Endothelial cell of umbilical vein (primary cell): ENCODE results near the gene C5. TPM values are rescaled to one million over a fixed set of nuclear protein-coding genes. Genes with fewer than 3 reads are reported as not detected.

Experiments
- BruUV-seq: library from RNA; stranded (reverse); fragments of 400-500 nt; replicated peaks from 2 replicates; lab custom pipeline; 2021; lab: Mats Ljungman, UMichigan
- CTCF ChIA-PET: fragments of 300-600, 350-600 bp; sonication (Branson Sonifier 250); formaldehyde crosslinking; loops from one replicate; lab custom pipeline; 2021; ENCODE audit warnings: antibody characterized with exemption, inconsistent platforms; lab: Charles Lee
- POLR2A ChIA-PET: fragments of 300-600, 350-600 bp; sonication (Branson Sonifier 250); formaldehyde crosslinking; loops from one replicate; lab custom pipeline; 2021; ENCODE audit warnings: antibody characterized with exemption, inconsistent platforms; lab: Charles Lee
- DNase-seq: peaks from one replicate; pipeline ENCODE4 v3.0.0-alpha.2; 2011; ENCODE audit warnings: low read depth, low spot score
- FAIRE-seq: peaks from 2 replicates; lab custom pipeline; 2011; peaks lifted over from hg19 to GRCh38; lab: Jason Lieb, UNC
- H2AFZ ChIP-seq: 2 replicates; pipeline ENCODE4 v1.6.0; 2012; ENCODE audit warnings: low read depth, low read length, control low read depth, inconsistent platforms
- H3K27ac ChIP-seq: 2 replicates; pipeline ENCODE4 v1.5.1; 2011; ENCODE audit warnings: low read depth, mild to moderate bottlenecking, control low read depth, low read length, moderate library complexity; ENCODE audit not compliant: insufficient read depth
- H3K27me3 ChIP-seq, 2 experiments: 2 replicates each; pipeline versions ENCODE4 v1.6.0 to v1.6.1; 2011; ENCODE audit warnings: low read length in 2 of 2, mixed read lengths in 1 of 2; ENCODE audit not compliant: control insufficient read depth in 2 of 2, insufficient read depth in 2 of 2
- H3K36me3 ChIP-seq, 2 experiments: 2 replicates in 1 of 2; 3 replicates in 1 of 2; pipeline ENCODE4 v1.5.1; 2011; ENCODE audit warnings: low read length in 2 of 2, mild to moderate bottlenecking in 1 of 2, moderate library complexity in 1 of 2; ENCODE audit not compliant: control insufficient read depth in 2 of 2, insufficient read depth in 2 of 2; ENCODE audit errors: extremely low read depth in 1 of 2
- H3K4me1 ChIP-seq: 3 replicates; pipeline ENCODE4 v1.5.1; 2011; ENCODE audit warnings: mild to moderate bottlenecking, low read length; ENCODE audit not compliant: control insufficient read depth, insufficient read depth; ENCODE audit errors: extremely low read depth
- H3K4me2 ChIP-seq: 2 replicates; pipeline ENCODE4 v1.6.1; 2011; ENCODE audit warnings: low read length, control low read depth, mixed read lengths; ENCODE audit not compliant: insufficient read depth
- H3K4me3 ChIP-seq, 3 experiments: fragments of 200-600 bp in 1 of 3; sonication (generic), shearing (Covaris generic) in 1 of 3; replicated peaks in 1 of 3; 2 replicates each; pipeline ENCODE4 v1.5.1; 2011 to 2016; ENCODE audit warnings: control low read depth in 3 of 3, low read length in 3 of 3, mild to moderate bottlenecking in 2 of 3, inconsistent platforms in 1 of 3, low read depth in 1 of 3, moderate library complexity in 1 of 3; ENCODE audit not compliant: insufficient read depth in 1 of 3
- H3K79me2 ChIP-seq: 2 replicates; pipeline ENCODE4 v1.6.0; 2012; ENCODE audit warnings: low read length, inconsistent platforms; ENCODE audit not compliant: control insufficient read depth, insufficient read depth
- H3K9ac ChIP-seq: replicated peaks from 2 replicates; pipeline ENCODE3; 2011; ENCODE audit warnings: low read length, control low read depth; ENCODE audit not compliant: insufficient read depth; ENCODE audit errors: extremely low read depth
- H3K9me1 ChIP-seq: replicated peaks from 3 replicates; pipeline ENCODE4 v1.6.0; 2011; ENCODE audit warnings: mild to moderate bottlenecking, low read length; ENCODE audit not compliant: control insufficient read depth, insufficient read depth; ENCODE audit errors: extremely low read depth
- H3K9me3 ChIP-seq: replicated peaks from 2 replicates; pipeline ENCODE4 v1.5.1; 2012; ENCODE audit warnings: low read length, inconsistent platforms; ENCODE audit not compliant: control insufficient read depth, insufficient read depth
- H4K20me1 ChIP-seq: replicated peaks from 2 replicates; pipeline ENCODE3; 2011; ENCODE audit warnings: mild to moderate bottlenecking, low read length; ENCODE audit not compliant: control insufficient read depth, insufficient read depth; ENCODE audit errors: extremely low read depth
- EZH2 ChIP-seq: IDR thresholded peaks from 2 replicates; pipeline ENCODE4 v1.6.1; 2012; ENCODE audit warnings: borderline replicate concordance, low read depth, mild to moderate bottlenecking, moderate library complexity, low read length, inconsistent platforms; ENCODE audit not compliant: severe bottlenecking
- FOS ChIP-seq: IDR thresholded peaks from 2 replicates; pipeline ENCODE4 v1.6.1; 2011; ENCODE audit warnings: mild to moderate bottlenecking, low read length, moderate library complexity, borderline replicate concordance; ENCODE audit not compliant: insufficient read depth
- GATA2 ChIP-seq: IDR thresholded peaks from 2 replicates; pipeline ENCODE4 v1.7.0; 2011; ENCODE audit warnings: low read depth, mild to moderate bottlenecking, moderate library complexity, mixed read lengths, low read length; ENCODE audit not compliant: insufficient read length, insufficient read depth
- JUN ChIP-seq: IDR thresholded peaks from 2 replicates; pipeline ENCODE4 v1.6.1; 2011; ENCODE audit warnings: borderline replicate concordance, low read depth; ENCODE audit not compliant: insufficient read length, insufficient read depth
- MYC ChIP-seq: IDR thresholded peaks from one replicate; pipeline ENCODE4 v1.6.1; 2011; ENCODE audit warnings: mild to moderate bottlenecking, low read depth, low read length
- POLR2A ChIP-seq: IDR thresholded peaks from 2 replicates; pipeline ENCODE4 v1.6.1; 2012; ENCODE audit warnings: low read depth, mild to moderate bottlenecking, control low read depth, low read length
- POLR2AphosphoS5 ChIP-seq: IDR thresholded peaks from 2 replicates; pipeline ENCODE4 v1.6.1; 2012; ENCODE audit warnings: low read depth, mild to moderate bottlenecking, control low read depth, low read length, moderate library complexity; ENCODE audit not compliant: insufficient read depth
- dilution Hi-C: fragments of 300-500 bp; cut with MboI; formaldehyde crosslinking; loops from one replicate; pipeline ENCODE4 v1.15.0; 2019; ENCODE audit warnings: low sequenced_read_pairs; ENCODE audit not compliant: extremely low pct_ligation_motif_present
- intact Hi-C: fragments of 100-400 bp; cut with micrococcal nuclease; formaldehyde crosslinking; loops from one replicate; pipeline ENCODE4 v1.10.0; 2022
- polyA plus RNA-seq, 4 experiments: library from polyadenylated mRNA; depleted of rRNA in 3 of 4; stranded (reverse) in 3 of 4; unstranded in 1 of 4; fragments of >200 nt; gene quantifications; 2 replicates each; pipeline versions ENCODE4 v1.2.1 to v1.2.3, GENCODE V29; 2011 to 2012; ENCODE audit warnings: missing spikeins in 1 of 4
- total RNA-seq: library from RNA; stranded (reverse); gene quantifications from 2 replicates; pipeline ENCODE4 v1.2.3, GENCODE V29; 2021
- TF ChIP-seq, protein P1 (sequence below), 2 donors: IDR thresholded peaks; 1 replicate in 1 of 2; 2 replicates in 1 of 2; pipeline ENCODE4 v1.5.1; 2011; ENCODE audit warnings: low read length in 2 of 2, mild to moderate bottlenecking in 2 of 2, moderate library complexity in 2 of 2, control low read depth in 1 of 2, inconsistent platforms in 1 of 2, low read depth in 1 of 2; ENCODE audit not compliant: insufficient read depth in 1 of 2; ENCODE audit errors: extremely low read depth in 1 of 2
- TF ChIP-seq, protein P2 (sequence below): IDR thresholded peaks from 2 replicates; pipeline ENCODE4 v1.6.1; 2011; ENCODE audit not compliant: insufficient read depth, insufficient read length

The C5 gene
- total and polyA plus RNA-seq, 2 donors (not counting 3 experiments of a cell fraction or from before 2014, with no cell fraction given): 0.79 to 1.6 TPM

DNA sequence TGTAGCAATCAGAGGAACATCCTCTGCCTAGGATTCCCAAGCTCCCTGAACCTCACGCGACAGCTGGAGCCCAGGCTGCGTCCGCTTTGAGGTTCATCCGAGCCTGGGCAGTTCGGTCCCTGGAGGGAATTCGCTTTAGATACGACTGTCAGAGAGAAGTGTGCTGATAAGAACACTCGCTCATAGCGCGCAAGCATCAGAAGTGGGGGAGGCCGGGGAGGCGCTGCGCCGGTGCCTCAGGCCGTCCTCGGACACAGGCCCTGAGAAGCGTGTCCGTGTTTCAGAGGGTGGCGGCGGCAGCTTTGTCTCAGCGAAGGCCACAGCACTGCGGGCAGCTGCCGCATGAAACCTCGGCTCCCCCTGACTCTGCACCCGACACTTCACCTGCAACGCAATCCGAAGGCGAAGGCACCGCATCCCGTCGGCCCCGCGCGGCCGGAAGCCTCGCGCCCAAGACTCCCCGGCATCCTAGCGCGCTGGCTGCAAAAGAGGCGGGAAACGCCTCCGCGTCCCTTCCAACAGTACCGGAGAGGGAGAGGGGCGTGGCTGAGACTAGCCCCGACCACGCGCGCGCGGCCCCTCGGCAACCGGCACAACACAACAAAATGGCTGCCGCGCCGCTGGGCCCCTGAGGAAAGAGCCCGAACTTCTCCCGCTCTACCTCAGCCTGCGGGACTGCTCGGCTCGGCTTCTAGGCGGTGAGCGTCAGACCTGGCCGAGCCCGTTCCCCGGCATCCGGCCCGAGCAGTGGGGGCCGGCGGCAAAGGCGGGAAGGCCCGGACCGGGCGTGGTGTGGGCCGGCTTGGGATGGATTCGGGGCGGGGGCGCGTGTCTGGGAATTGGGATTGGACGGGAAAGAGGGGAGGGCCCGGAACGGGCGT lies 24.5 kb upstream of the C5 start, which contains the start of gene CNTRL:
TSS of gene CNTRL (plus strand) at position 586 of the 881 bp plus-strand sequence. CDS start 13,372 bp downstream, outside the sequence.
- dilution Hi-C loops: no loop called here
- POLR2A ChIA-PET: no interaction called here
- FAIRE-seq: peak; percentile 83

More for the DNA sequence above, 24.5 kb upstream of the C5 start, which contains the start of gene CNTRL:
- Histone ChIP-seq H3K4me3 (peak within 1 kb of the TSS; percentile 6 to 78 (median 36)), H3K27me3 (no peaks in the 10 kb centered on the region), H3K27ac (peak within 1 kb of the TSS; percentile 56), H3K9ac (peak within 1 kb of the TSS; percentile 73), H3K79me2 (no peaks in the 10 kb centered on the region), H3K9me3 (no peaks in the 10 kb centered on the region), H3K4me2 (peak within 1 kb of the TSS; percentile 65), H2AFZ (peak within 1 kb of the TSS; percentile 42), H4K20me1 (no peaks in the 10 kb centered on the region), H3K9me1 (no peaks in the 10 kb centered on the region), H3K36me3 (no peaks in the 10 kb centered on the region), H3K4me1 (peaks cover 25% of the 10 kb centered on the region)
- BruUV-seq: TSS peak; percentile 78
- no peak for TF ChIP-seq EZH2
- TF ChIP-seq MYC: no peak
- no peak for TF ChIP-seq GATA2
- TF ChIP-seq FOS: no peak
- TF ChIP-seq POLR2A: peak; percentile 49
- no peak for TF ChIP-seq JUN
- TF ChIP-seq POLR2AphosphoS5: peak; percentile 69
- TF ChIP-seq, protein P1, sequence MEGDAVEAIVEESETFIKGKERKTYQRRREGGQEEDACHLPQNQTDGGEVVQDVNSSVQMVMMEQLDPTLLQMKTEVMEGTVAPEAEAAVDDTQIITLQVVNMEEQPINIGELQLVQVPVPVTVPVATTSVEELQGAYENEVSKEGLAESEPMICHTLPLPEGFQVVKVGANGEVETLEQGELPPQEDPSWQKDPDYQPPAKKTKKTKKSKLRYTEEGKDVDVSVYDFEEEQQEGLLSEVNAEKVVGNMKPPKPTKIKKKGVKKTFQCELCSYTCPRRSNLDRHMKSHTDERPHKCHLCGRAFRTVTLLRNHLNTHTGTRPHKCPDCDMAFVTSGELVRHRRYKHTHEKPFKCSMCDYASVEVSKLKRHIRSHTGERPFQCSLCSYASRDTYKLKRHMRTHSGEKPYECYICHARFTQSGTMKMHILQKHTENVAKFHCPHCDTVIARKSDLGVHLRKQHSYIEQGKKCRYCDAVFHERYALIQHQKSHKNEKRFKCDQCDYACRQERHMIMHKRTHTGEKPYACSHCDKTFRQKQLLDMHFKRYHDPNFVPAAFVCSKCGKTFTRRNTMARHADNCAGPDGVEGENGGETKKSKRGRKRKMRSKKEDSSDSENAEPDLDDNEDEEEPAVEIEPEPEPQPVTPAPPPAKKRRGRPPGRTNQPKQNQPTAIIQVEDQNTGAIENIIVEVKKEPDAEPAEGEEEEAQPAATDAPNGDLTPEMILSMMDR (IDR thresholded peaks at IDR 0.05; ENCODE audit: extremely low read depth in 1 of 2, insufficient read depth in 1 of 2, low read depth in 1 of 2, low read length in 2 of 2): no peak
- TF ChIP-seq, protein P2, sequence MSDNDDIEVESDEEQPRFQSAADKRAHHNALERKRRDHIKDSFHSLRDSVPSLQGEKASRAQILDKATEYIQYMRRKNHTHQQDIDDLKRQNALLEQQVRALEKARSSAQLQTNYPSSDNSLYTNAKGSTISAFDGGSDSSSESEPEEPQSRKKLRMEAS: peak; percentile 37
- CTCF ChIA-PET: interaction anchor here (0.6 to 1.5 kb wide), 7 partner anchors 15 to 319 kb away, joined by 3 to 8 read pairs (median 5); no protein-coding TSS in a partner anchor
- peak; percentile 86 for DNase-seq
- intact Hi-C loops: loop anchor here (1.0 to 10.0 kb wide), 5 partner anchors 47 to 330 kb away; partner anchors contain the start of gene PHF19
